Mucosa of stomach (tissue), 1 donor: Measurements from ENCODE around the gene FBXL13.
"Not testable (repeated sequence)": the region's sequence is repeated elsewhere in the genome, so short reads cannot be mapped to it uniquely, and the experiment has no call there.

Experiments used
- H3K27me3 ChIP-seq: one replicate; pipeline ENCODE4 v1.7.0; 2013; ENCODE audit warnings: mild to moderate bottlenecking, low read length; ENCODE audit not compliant: control insufficient read depth, insufficient read depth
- H3K36me3 ChIP-seq: one replicate; pipeline ENCODE4 v1.7.0; 2013; ENCODE audit warnings: low read length; ENCODE audit not compliant: control insufficient read depth, insufficient read depth
- H3K4me1 ChIP-seq: one replicate; pipeline ENCODE4 v1.7.0; 2013; ENCODE audit warnings: mild to moderate bottlenecking, low read length; ENCODE audit not compliant: control insufficient read depth, insufficient read depth
- H3K4me3 ChIP-seq: one replicate; pipeline ENCODE4 v1.7.0; 2013; ENCODE audit warnings: low read length
- H3K9ac ChIP-seq: one replicate; pipeline ENCODE4 v1.7.0; 2013; ENCODE audit warnings: mild to moderate bottlenecking, low read length, moderate library complexity
- H3K9me3 ChIP-seq: one replicate; pipeline ENCODE4 v1.7.0; 2013; ENCODE audit warnings: mild to moderate bottlenecking, low read length, moderate library complexity; ENCODE audit not compliant: control insufficient read depth
- donor health status: Pancreatic carcinoma.

FBXL13 gene

GRCh38 chr7:102990642-102991041 lies 84.0 kb downstream of the FBXL13 start:
- no peaks in the 10 kb centered on the region for H3K27me3 ChIP-seq

GRCh38 chr7:102988631-102989560 lies 85.7 kb downstream of the FBXL13 start:
- Histone ChIP-seq H3K4me3 (no peak overlapping the region), H3K9me3 (no peaks in the 10 kb centered on the region), H3K9ac (no peak overlapping the region), H3K27me3 (no peaks in the 10 kb centered on the region), H3K36me3 (no peaks in the 10 kb centered on the region), H3K4me1 (peaks cover 26% of the 10 kb centered on the region)

More at GRCh38 chr7:102990642-102991041, 84.0 kb downstream of the FBXL13 start:
- Histone ChIP-seq H3K4me1 (peaks cover 26% of the 10 kb centered on the region), H3K9ac (no peak overlapping the region), H3K9me3 (no peaks in the 10 kb centered on the region), H3K36me3 (no peaks in the 10 kb centered on the region), H3K4me3 (no peak overlapping the region)

- no peaks in the 10 kb centered on the region for H3K9me3 ChIP-seq
- H3K4me1 ChIP-seq, result peaks cover 20% of the 10 kb centered on the region
- no peak overlapping the region for H3K9ac ChIP-seq
- H3K36me3 ChIP-seq, result no peaks in the 10 kb centered on the region
- no peaks in the 10 kb centered on the region for H3K27me3 ChIP-seq
- H3K4me3 ChIP-seq, result no peak overlapping the region
These were observed 86.5 kb downstream of the FBXL13 start for GRCh38 chr7:102988088-102988487.

GRCh38 chr7:102985176-102985783 lies 89.3 kb downstream of the FBXL13 start:
- no peak overlapping the region for H3K4me3 ChIP-seq
- no peaks in the 10 kb centered on the region for H3K9me3 ChIP-seq

GRCh38 chr7:102983602-102984001 lies 91.0 kb downstream of the FBXL13 start:
- Histone ChIP-seq H3K4me1 (no peaks in the 10 kb centered on the region), H3K27me3 (no peaks in the 10 kb centered on the region), H3K9me3 (no peaks in the 10 kb centered on the region), H3K9ac (no peak overlapping the region), H3K36me3 (no peaks in the 10 kb centered on the region), H3K4me3 (no peak overlapping the region)

More at GRCh38 chr7:102985176-102985783, 89.3 kb downstream of the FBXL13 start:
- H3K27me3 ChIP-seq, result no peaks in the 10 kb centered on the region
- H3K9ac ChIP-seq, result no peak overlapping the region
- no peaks in the 10 kb centered on the region for H3K36me3 ChIP-seq
- H3K4me1 ChIP-seq, result no peaks in the 10 kb centered on the region

GRCh38 chr7:102982235-102982634 lies 92.4 kb downstream of the FBXL13 start:
- Histone ChIP-seq H3K4me3 (no peak overlapping the region), H3K36me3 (no peaks in the 10 kb centered on the region), H3K4me1 (peaks cover 3% of the 10 kb centered on the region), H3K27me3 (no peaks in the 10 kb centered on the region), H3K9me3 (no peaks in the 10 kb centered on the region), H3K9ac (no peak overlapping the region)

GRCh38 chr7:102981451-102981850 lies 93.1 kb downstream of the FBXL13 start:
- Histone ChIP-seq H3K4me1 (peaks cover 3% of the 10 kb centered on the region), H3K9ac (no peak overlapping the region), H3K27me3 (no peaks in the 10 kb centered on the region), H3K4me3 (no peak overlapping the region), H3K9me3 (no peaks in the 10 kb centered on the region), H3K36me3 (no peaks in the 10 kb centered on the region)

GRCh38 chr7:102979670-102980069 lies 94.9 kb downstream of the FBXL13 start:
- H3K9me3 ChIP-seq, result no peaks in the 10 kb centered on the region
- peaks cover 3% of the 10 kb centered on the region for H3K4me1 ChIP-seq
- H3K9ac ChIP-seq, result no peak overlapping the region
- H3K4me3 ChIP-seq, result no peak overlapping the region
- no peaks in the 10 kb centered on the region for H3K36me3 ChIP-seq
- no peaks in the 10 kb centered on the region for H3K27me3 ChIP-seq

- H3K4me1 ChIP-seq, result peaks cover 3% of the 10 kb centered on the region
- no peaks in the 10 kb centered on the region for H3K9me3 ChIP-seq
- H3K27me3 ChIP-seq, result no peaks in the 10 kb centered on the region
- no peak overlapping the region for H3K9ac ChIP-seq
- H3K36me3 ChIP-seq, result no peaks in the 10 kb centered on the region
- no peak overlapping the region for H3K4me3 ChIP-seq
These were observed 96.3 kb downstream of the FBXL13 start for GRCh38 chr7:102978284-102978683.

GRCh38 chr7:102977586-102977985 lies 97.0 kb downstream of the FBXL13 start:
- not testable (repeated sequence) for H3K27me3 ChIP-seq, H3K36me3 ChIP-seq, H3K4me3 ChIP-seq, H3K9me3 ChIP-seq, H3K9ac ChIP-seq, H3K4me1 ChIP-seq

GRCh38 chr7:102976493-102976892 lies 98.1 kb downstream of the FBXL13 start:
- peaks cover 3% of the 10 kb centered on the region for H3K4me1 ChIP-seq
- no peak overlapping the region for H3K9ac ChIP-seq
- no peak overlapping the region for H3K4me3 ChIP-seq
- no peaks in the 10 kb centered on the region for H3K9me3 ChIP-seq
- H3K27me3 ChIP-seq, result no peaks in the 10 kb centered on the region
- H3K36me3 ChIP-seq, result no peaks in the 10 kb centered on the region

GRCh38 chr7:102975854-102976253 lies 98.7 kb downstream of the FBXL13 start:
- Histone ChIP-seq H3K36me3 (no peaks in the 10 kb centered on the region), H3K4me1 (peaks cover 3% of the 10 kb centered on the region), H3K4me3 (no peak overlapping the region), H3K9me3 (no peaks in the 10 kb centered on the region), H3K27me3 (no peaks in the 10 kb centered on the region), H3K9ac (no peak overlapping the region)
